ENCODE measurements around the gene SYT1.

Gene SYT1

GRCh38 chr12:79128956-79129355 is 264.4 kb downstream of the SYT1 start:
- Histone ChIP-seq H3K36me3 (ENCODE audit: control insufficient read depth, insufficient read depth, low read length) (no peaks in the 10 kb centered on the region), H3K27ac (ENCODE audit: low read depth, low read length) (no peak overlapping the region), H3K9ac (ENCODE audit: low read length) (no peak overlapping the region), H3K9me3 (ENCODE audit: control insufficient read depth, insufficient read depth, low read depth, low read length) (no peaks in the 10 kb centered on the region), H3K27me3 (ENCODE audit: control insufficient read depth, insufficient read depth, low read length) (no peaks in the 10 kb centered on the region), H3K4me1 (ENCODE audit: control insufficient read depth, insufficient read depth, low read length) (no peaks in the 10 kb centered on the region), H3K4me3 (ENCODE audit: low read depth, low read length) (no peak overlapping the region)

GRCh38 chr12:79138872-79139271 is 274.3 kb downstream of the SYT1 start:
- Histone ChIP-seq H3K4me3 (ENCODE audit: low read depth, low read length) (no peak overlapping the region), H3K27ac (ENCODE audit: low read depth, low read length) (no peak overlapping the region), H3K36me3 (ENCODE audit: control insufficient read depth, insufficient read depth, low read length) (no peaks in the 10 kb centered on the region), H3K4me1 (ENCODE audit: control insufficient read depth, insufficient read depth, low read length) (no peaks in the 10 kb centered on the region), H3K9ac (ENCODE audit: low read length) (no peak overlapping the region), H3K9me3 (ENCODE audit: control insufficient read depth, insufficient read depth, low read depth, low read length) (no peaks in the 10 kb centered on the region), H3K27me3 (ENCODE audit: control insufficient read depth, insufficient read depth, low read length) (no peaks in the 10 kb centered on the region)

- H3K27me3 ChIP-seq (ENCODE audit: control insufficient read depth, insufficient read depth, low read length), result no peaks in the 10 kb centered on the region
- no peaks in the 10 kb centered on the region for H3K36me3 ChIP-seq (ENCODE audit: control insufficient read depth, insufficient read depth, low read length)
- H3K9ac ChIP-seq (ENCODE audit: low read length), result no peak overlapping the region
- no peak overlapping the region for H3K4me3 ChIP-seq (ENCODE audit: low read depth, low read length)
- H3K27ac ChIP-seq (ENCODE audit: low read depth, low read length), result no peak overlapping the region
- H3K4me1 ChIP-seq (ENCODE audit: control insufficient read depth, insufficient read depth, low read length), result no peaks in the 10 kb centered on the region
- H3K9me3 ChIP-seq (ENCODE audit: control insufficient read depth, insufficient read depth, low read depth, low read length), result no peaks in the 10 kb centered on the region
These were observed 276.1 kb downstream of the SYT1 start for GRCh38 chr12:79140711-79141110.

- Histone ChIP-seq H3K9ac (ENCODE audit: low read length) (no peak overlapping the region), H3K9me3 (ENCODE audit: control insufficient read depth, insufficient read depth, low read depth, low read length) (no peaks in the 10 kb centered on the region), H3K27me3 (ENCODE audit: control insufficient read depth, insufficient read depth, low read length) (no peaks in the 10 kb centered on the region), H3K27ac (ENCODE audit: low read depth, low read length) (no peak overlapping the region), H3K36me3 (ENCODE audit: control insufficient read depth, insufficient read depth, low read length) (no peaks in the 10 kb centered on the region), H3K4me3 (ENCODE audit: low read depth, low read length) (no peak overlapping the region), H3K4me1 (ENCODE audit: control insufficient read depth, insufficient read depth, low read length) (no peaks in the 10 kb centered on the region)
These were observed 277.2 kb downstream of the SYT1 start for GRCh38 chr12:79141776-79142175.

- Histone ChIP-seq H3K4me1 (ENCODE audit: control insufficient read depth, insufficient read depth, low read length) (no peaks in the 10 kb centered on the region), H3K9me3 (ENCODE audit: control insufficient read depth, insufficient read depth, low read depth, low read length) (no peaks in the 10 kb centered on the region), H3K9ac (ENCODE audit: low read length) (no peak overlapping the region), H3K4me3 (ENCODE audit: low read depth, low read length) (no peak overlapping the region), H3K36me3 (ENCODE audit: control insufficient read depth, insufficient read depth, low read length) (no peaks in the 10 kb centered on the region), H3K27ac (ENCODE audit: low read depth, low read length) (no peak overlapping the region), H3K27me3 (ENCODE audit: control insufficient read depth, insufficient read depth, low read length) (no peaks in the 10 kb centered on the region)
These were observed 279.2 kb downstream of the SYT1 start for GRCh38 chr12:79143803-79144202.

GRCh38 chr12:79151956-79152355 is 287.4 kb downstream of the SYT1 start:
- Histone ChIP-seq H3K27ac (ENCODE audit: low read depth, low read length) (no peak overlapping the region), H3K4me1 (ENCODE audit: control insufficient read depth, insufficient read depth, low read length) (no peaks in the 10 kb centered on the region), H3K4me3 (ENCODE audit: low read depth, low read length) (no peak overlapping the region), H3K27me3 (ENCODE audit: control insufficient read depth, insufficient read depth, low read length) (no peaks in the 10 kb centered on the region), H3K9me3 (ENCODE audit: control insufficient read depth, insufficient read depth, low read depth, low read length) (no peaks in the 10 kb centered on the region), H3K9ac (ENCODE audit: low read length) (no peak overlapping the region), H3K36me3 (ENCODE audit: control insufficient read depth, insufficient read depth, low read length) (no peaks in the 10 kb centered on the region)

GRCh38 chr12:79155683-79156082 is 291.1 kb downstream of the SYT1 start:
- Histone ChIP-seq H3K4me1 (ENCODE audit: control insufficient read depth, insufficient read depth, low read length) (no peaks in the 10 kb centered on the region), H3K9ac (ENCODE audit: low read length) (no peak overlapping the region), H3K27me3 (ENCODE audit: control insufficient read depth, insufficient read depth, low read length) (no peaks in the 10 kb centered on the region), H3K9me3 (ENCODE audit: control insufficient read depth, insufficient read depth, low read depth, low read length) (no peaks in the 10 kb centered on the region), H3K4me3 (ENCODE audit: low read depth, low read length) (no peak overlapping the region), H3K27ac (ENCODE audit: low read depth, low read length) (no peak overlapping the region), H3K36me3 (ENCODE audit: control insufficient read depth, insufficient read depth, low read length) (no peaks in the 10 kb centered on the region)

- Histone ChIP-seq H3K27me3 (ENCODE audit: control insufficient read depth, insufficient read depth, low read length) (no peaks in the 10 kb centered on the region), H3K4me1 (ENCODE audit: control insufficient read depth, insufficient read depth, low read length) (no peaks in the 10 kb centered on the region), H3K27ac (ENCODE audit: low read depth, low read length) (no peak overlapping the region), H3K9ac (ENCODE audit: low read length) (no peak overlapping the region), H3K4me3 (ENCODE audit: low read depth, low read length) (no peak overlapping the region), H3K9me3 (ENCODE audit: control insufficient read depth, insufficient read depth, low read depth, low read length) (no peaks in the 10 kb centered on the region), H3K36me3 (ENCODE audit: control insufficient read depth, insufficient read depth, low read length) (no peaks in the 10 kb centered on the region)
These were observed 292.4 kb downstream of the SYT1 start for GRCh38 chr12:79156846-79157463.

- Histone ChIP-seq H3K4me3 (ENCODE audit: low read depth, low read length) (no peak overlapping the region), H3K27ac (ENCODE audit: low read depth, low read length) (no peak overlapping the region), H3K27me3 (ENCODE audit: control insufficient read depth, insufficient read depth, low read length) (no peaks in the 10 kb centered on the region), H3K9ac (ENCODE audit: low read length) (no peak overlapping the region), H3K4me1 (ENCODE audit: control insufficient read depth, insufficient read depth, low read length) (no peaks in the 10 kb centered on the region), H3K36me3 (ENCODE audit: control insufficient read depth, insufficient read depth, low read length) (no peaks in the 10 kb centered on the region), H3K9me3 (ENCODE audit: control insufficient read depth, insufficient read depth, low read depth, low read length) (no peaks in the 10 kb centered on the region)
These were observed 296.8 kb downstream of the SYT1 start for GRCh38 chr12:79161249-79161934.

- Histone ChIP-seq H3K36me3 (ENCODE audit: control insufficient read depth, insufficient read depth, low read length) (no peaks in the 10 kb centered on the region), H3K27ac (ENCODE audit: low read depth, low read length) (no peak overlapping the region), H3K9me3 (ENCODE audit: control insufficient read depth, insufficient read depth, low read depth, low read length) (no peaks in the 10 kb centered on the region), H3K4me3 (ENCODE audit: low read depth, low read length) (no peak overlapping the region), H3K4me1 (ENCODE audit: control insufficient read depth, insufficient read depth, low read length) (no peaks in the 10 kb centered on the region), H3K9ac (ENCODE audit: low read length) (no peak overlapping the region), H3K27me3 (ENCODE audit: control insufficient read depth, insufficient read depth, low read length) (no peaks in the 10 kb centered on the region)
These were observed 297.7 kb downstream of the SYT1 start for GRCh38 chr12:79162147-79162772.

- Histone ChIP-seq H3K4me1 (ENCODE audit: control insufficient read depth, insufficient read depth, low read length) (no peaks in the 10 kb centered on the region), H3K27ac (ENCODE audit: low read depth, low read length) (no peak overlapping the region), H3K9me3 (ENCODE audit: control insufficient read depth, insufficient read depth, low read depth, low read length) (no peaks in the 10 kb centered on the region)
These were observed 298.4 kb downstream of the SYT1 start for GRCh38 chr12:79162948-79163347.

More at GRCh38 chr12:79162948-79163347, 298.4 kb downstream of the SYT1 start:
- H3K36me3 ChIP-seq (ENCODE audit: control insufficient read depth, insufficient read depth, low read length), result no peaks in the 10 kb centered on the region
- no peak overlapping the region for H3K9ac ChIP-seq (ENCODE audit: low read length)
- H3K4me3 ChIP-seq (ENCODE audit: low read depth, low read length), result no peak overlapping the region
- no peaks in the 10 kb centered on the region for H3K27me3 ChIP-seq (ENCODE audit: control insufficient read depth, insufficient read depth, low read length)
